Measurements from ENCODE around the gene TTC7B. TPM values are rescaled to one million over a fixed set of nuclear protein-coding genes. Genes with fewer than 3 reads are reported as not detected.

TTC7B gene
- total and polyA plus RNA-seq, 10 of the 15 experiments (the other 5 are each of a cell fraction or from before 2014, with no cell fraction given), result under 0.01 to 1.1 (median 0.26) TPM; not detected in 2

- H3K4me2 ChIP-seq (ENCODE audit: control insufficient read depth, insufficient read depth), result no peak overlapping the region
- FAIRE-seq (no peak), ATAC-seq (no peak), DNase-seq (ENCODE audit: low read depth, low spot score) (no peak)
- H3K4me1 ChIP-seq (ENCODE audit: control insufficient read depth, insufficient read depth, low read length), result no peaks in the 10 kb centered on the region; the same call in 1 of the 2 replicates
- H3K27ac ChIP-seq (ENCODE audit: control insufficient read depth, insufficient read depth), result no peak overlapping the region
- no peaks in the 10 kb centered on the region for H3K9me3 ChIP-seq (replicated peaks; ENCODE audit: control insufficient read depth, insufficient read depth, low read length)
- peaks cover 0 to 1% of the 10 kb centered on the region in 2 experiments; a peak in 1 of 4 replicates for H3K27me3 ChIP-seq (replicated peaks in 1 of 2; ENCODE audit: control insufficient read depth in 2 of 2, insufficient read depth in 2 of 2, low read length in 1 of 2)
- RAD21 ChIA-PET (ENCODE audit: unreplicated experiment), result interaction anchor here (1.0 kb wide), 1 partner anchor 145 kb away, joined by 3 read pairs; no protein-coding TSS in a partner anchor
- no peak overlapping the region for H3K4me3 ChIP-seq
- WGBS (ENCODE audit: insufficient coverage, insufficient replicate concordance, low lambda C conversion rate, missing lambda C conversion rate), result 61% methylated on average over 3 of the region's 3 CpGs
- POLR2A ChIA-PET, result no interaction called here
- intact Hi-C loops (cut with micrococcal nuclease; ENCODE audit: unreplicated experiment), result no loop called here
- no peaks in the 10 kb centered on the region for H3K36me3 ChIP-seq (ENCODE audit: control insufficient read depth in 2 of 2, insufficient read depth in 2 of 2, low read length in 1 of 2)
- no peaks in the 10 kb centered on the region for H4K20me1 ChIP-seq (ENCODE audit: control insufficient read depth, insufficient read depth)
- H3K79me2 ChIP-seq (ENCODE audit: control insufficient read depth, insufficient read depth, low read length), result no peaks in the 10 kb centered on the region
- in situ Hi-C loops (cut with MboI), result no loop called here
- no TSS peak for BruUV-seq (replicated peaks)
- SMC1A ChIA-PET (ENCODE audit: uncharacterized antibody, unreplicated experiment), result no interaction called here
- TF ChIP-seq IKZF2 (IDR thresholded peaks at IDR 0.05) (no peak), KLF5 (IDR thresholded peaks at IDR 0.05; ENCODE audit: partially characterized antibody) (no peak), SUPT20H (IDR thresholded peaks at IDR 0.05; ENCODE audit: borderline replicate concordance, control insufficient read depth, low read depth, low read length) (no peak), REST (IDR thresholded peaks at IDR 0.05; ENCODE audit: low read depth, low read length) (no peak), HDAC2 (IDR thresholded peaks at IDR 0.05) (no peak)
- no peak overlapping the region for H2AFZ ChIP-seq (ENCODE audit: control insufficient read depth, low read depth, low read length)
- H3K9ac ChIP-seq (ENCODE audit: control insufficient read depth, insufficient read depth, low read length), result no peak overlapping the region
- CTCF ChIA-PET, result no interaction called here
Measured at GRCh38 chr14:90613453-90613852, 202.8 kb downstream of the TTC7B start.
